K562 (cell line): Measurements from ENCODE around the gene EMID1. TPM values are rescaled to one million over a fixed set of nuclear protein-coding genes. Genes with fewer than 3 reads are reported as not detected.

Experiments
- ATAC-seq: fragments of 200-7000 bp; cut with Tn5 transposase; 3 replicates; pipeline ENCODE4 v1.9.1; 2020; ENCODE audit warnings: moderate library complexity
- BruUV-seq: library from RNA; stranded (reverse); fragments of 400-500 nt; replicated peaks from 2 replicates; lab custom pipeline; 2021; lab: Mats Ljungman, UMichigan
- CTCF ChIA-PET: fragments of 300-600 bp; formaldehyde crosslinking; extraction: SDS; loops from one replicate; lab custom pipeline; 2021; ENCODE audit warnings: low intra/inter-chr PET ratio; lab: Yijun Ruan, JAX
- POLR2A ChIA-PET: fragments of 300-600, 350-650 bp; sonication (Branson Sonifier 250); formaldehyde crosslinking; extraction: SDS; loops from one replicate; lab custom pipeline; 2021; ENCODE audit warnings: antibody characterized with exemption, inconsistent platforms; lab: Yijun Ruan, JAX
- DNase-seq, 4 experiments: peaks; one replicate each; pipeline versions ENCODE4 v3.0.0 to v3.0.0-alpha.2; 2011 to 2018; ENCODE audit warnings: low spot score in 3 of 4, mixed read lengths in 3 of 4; ENCODE audit errors: extremely low read depth in 1 of 4
- FAIRE-seq: peaks from 2 replicates; lab custom pipeline; 2011; peaks lifted over from hg19 to GRCh38; lab: Jason Lieb, UNC
- H2AFZ ChIP-seq: 2 replicates; pipeline ENCODE4 v1.6.0; 2011; ENCODE audit warnings: low read depth, low read length, control low read depth, inconsistent platforms
- H3K27ac ChIP-seq: fragments of 200-600 bp; 3 replicates; pipeline ENCODE4 v1.8.0; 2011; ENCODE audit warnings: low read depth, mild to moderate bottlenecking, control low read depth, inconsistent platforms, low read length, moderate library complexity, mixed read lengths; ENCODE audit errors: extremely low read depth
- H3K27me3 ChIP-seq, 2 experiments: fragments of 300-600 bp in 1 of 2; 2 replicates in 1 of 2; 3 replicates in 1 of 2; pipeline versions ENCODE4 v1.6.0 to v1.8.0; 2011; ENCODE audit warnings: inconsistent platforms in 2 of 2, low read length in 2 of 2, mild to moderate bottlenecking in 1 of 2, mixed read lengths in 1 of 2, moderate library complexity in 1 of 2; ENCODE audit not compliant: control insufficient read depth in 2 of 2, insufficient read depth in 2 of 2
- H3K36me3 ChIP-seq: fragments of 300-600 bp; 3 replicates; pipeline ENCODE4 v1.8.0; 2011; ENCODE audit warnings: mild to moderate bottlenecking, low read length, inconsistent platforms; ENCODE audit not compliant: control insufficient read depth, insufficient read depth
- H3K4me1 ChIP-seq, 2 experiments: fragments of 200-600 bp in 1 of 2; replicated peaks in 1 of 2; 2 replicates in 1 of 2; 3 replicates in 1 of 2; pipeline versions ENCODE4 v1.5.1 to v1.8.0; 2011; ENCODE audit warnings: inconsistent platforms in 2 of 2, low read length in 2 of 2, mild to moderate bottlenecking in 1 of 2, mixed read lengths in 1 of 2, moderate library complexity in 1 of 2; ENCODE audit not compliant: control insufficient read depth in 2 of 2, insufficient read depth in 2 of 2
- H3K4me2 ChIP-seq: 2 replicates; pipeline ENCODE4 v1.6.1; 2011; ENCODE audit warnings: low read length, control low read depth, inconsistent platforms, mixed read lengths; ENCODE audit not compliant: insufficient read depth
- H3K4me3 ChIP-seq: fragments of 200-600 bp; sonication (generic), shearing (Covaris generic); 2 replicates; pipeline ENCODE4 v1.5.1; 2016; ENCODE audit warnings: control low read depth, inconsistent platforms
- H3K79me2 ChIP-seq: fragments of 200-600 bp; 3 replicates; pipeline ENCODE4 v1.8.0; 2011; ENCODE audit warnings: low read length, inconsistent platforms; ENCODE audit not compliant: control insufficient read depth, insufficient read depth
- H3K9ac ChIP-seq, 2 experiments: 2 replicates each; pipeline versions ENCODE4 v1.6.0 to v1.6.1; 2011; ENCODE audit warnings: low read depth in 2 of 2, low read length in 2 of 2, control low read depth in 1 of 2, inconsistent platforms in 1 of 2, mild to moderate bottlenecking in 1 of 2, mixed read lengths in 1 of 2; ENCODE audit not compliant: insufficient read depth in 1 of 2
- H3K9me1 ChIP-seq: one replicate; pipeline ENCODE4 v1.6.0; 2011; ENCODE audit warnings: inconsistent platforms, mild to moderate bottlenecking, low read length, moderate library complexity; ENCODE audit not compliant: control insufficient read depth, insufficient read depth
- H3K9me3 ChIP-seq: replicated peaks from 2 replicates; pipeline ENCODE4 v1.5.1; 2011; ENCODE audit warnings: low read depth, low read length, inconsistent platforms; ENCODE audit not compliant: control insufficient read depth, insufficient read depth
- H4K20me1 ChIP-seq: replicated peaks from 2 replicates; pipeline ENCODE4 v1.6.1; 2011; ENCODE audit warnings: low read length, inconsistent platforms, mixed read lengths; ENCODE audit not compliant: control insufficient read depth, insufficient read depth
- ELK3 ChIP-seq: fragments of 450-650 bp; formaldehyde crosslinking; IDR thresholded peaks from 2 replicates; pipeline ENCODE4 v1.4.0; 2020; ENCODE audit warnings: mild to moderate bottlenecking
- EP400 ChIP-seq: fragments of 450-650 bp; IDR thresholded peaks from 2 replicates; pipeline ENCODE4 v1.6.1; 2017; ENCODE audit warnings: antibody characterized with exemption, mild to moderate bottlenecking, moderate library complexity
- GTF2E2 ChIP-seq: fragments of 200-800 bp; sonication (Bioruptor generic); IDR thresholded peaks from 2 replicates; pipeline ENCODE4 v1.6.1; 2016; ENCODE audit warnings: missing genetic modification characterization, missing compliant biosample characterization
- KAT7 ChIP-seq: sonication (generic); formaldehyde crosslinking; IDR thresholded peaks from 2 replicates; pipeline ENCODE4 v1.8.0; 2022; ENCODE audit warnings: missing genetic modification reagents, mild to moderate bottlenecking, borderline replicate concordance
- TFAP4 ChIP-seq: sonication (generic); formaldehyde crosslinking; IDR thresholded peaks from 2 replicates; pipeline ENCODE4 v1.8.0; 2022; ENCODE audit warnings: missing genetic modification reagents, mild to moderate bottlenecking, moderate library complexity, borderline replicate concordance
- YY1 ChIP-seq, 3 experiments: IDR thresholded peaks; 2 replicates each; pipeline ENCODE4 v1.6.1; 2011; ENCODE audit warnings: low read length in 2 of 3, mild to moderate bottlenecking in 2 of 3, moderate library complexity in 2 of 3, borderline replicate concordance in 1 of 3, control low read depth in 1 of 3, low read depth in 1 of 3; ENCODE audit not compliant: insufficient read depth in 3 of 3, insufficient replicate concordance in 2 of 3, control insufficient read depth in 1 of 3, insufficient read length in 1 of 3; ENCODE audit errors: extremely low read depth in 1 of 3
- ZFX ChIP-seq: sonication (generic); formaldehyde crosslinking; IDR thresholded peaks from 2 replicates; pipeline ENCODE4 v1.8.0; 2022; ENCODE audit warnings: mild to moderate bottlenecking, missing genetic modification reagents, moderate library complexity
- ZNF766 ChIP-seq: fragments of 200-800 bp; sonication (Bioruptor generic); conservative IDR thresholded peaks from 2 replicates; pipeline ENCODE4 v1.6.1; 2016; ENCODE audit warnings: missing genetic modification characterization, missing compliant biosample characterization
- WGBS: fragments of 100-300 bp; shearing (Covaris generic); methylation state at CpG from one replicate; pipeline ENCODE4 v1.1.6; 2016; ENCODE audit warnings: low coverage, mixed read lengths; ENCODE audit not compliant: insufficient coverage; ENCODE audit errors: missing lambda C conversion rate; 5-methylcytosine and 5-hydroxymethylcytosine counted together
- in situ Hi-C: fragments of 300-500 bp; cut with MboI; formaldehyde crosslinking; loops from 4 replicates; pipeline ENCODE4 v1.15.0; 2018; ENCODE audit warnings: inconsistent platforms, mixed read lengths
- intact Hi-C: fragments of 100-400 bp; cut with micrococcal nuclease; formaldehyde crosslinking; loops from 2 replicates; pipeline ENCODE4 v1.14.2; 2022
- polyA plus RNA-seq, 8 experiments: library from polyadenylated mRNA; depleted of rRNA in 4 of 8; stranded (reverse) in 5 of 8; unstranded in 3 of 8; fragments of >200 nt; fragmentation: Nextera tagmentation in 2 of 8; fragmentation: Illumina TruSeq in 1 of 8; extraction: Ambion mirVana in 2 of 8; extraction: Trizol in 1 of 8; gene quantifications; 2 replicates each; pipeline versions ENCODE4 v1.2.1 to v1.2.3, GENCODE V29; 2011 to 2014; ENCODE audit warnings: inconsistent platforms in 1 of 8, missing spikeins in 1 of 8
- total RNA-seq, 7 experiments: library from RNA; depleted of rRNA in 6 of 7; stranded (reverse); fragments of >200 nt in 6 of 7; fragmentation: Illumina TruSeq in 2 of 7; extraction: Trizol in 2 of 7; gene quantifications; 2 replicates each; pipeline versions ENCODE4 v1.2.1 to v1.2.3, GENCODE V29; 2011 to 2021; ENCODE audit warnings: low replicate concordance in 1 of 7
- TF ChIP-seq, protein P1 (sequence below): sonication (generic); formaldehyde crosslinking; IDR thresholded peaks from 2 replicates; pipeline ENCODE4 v1.8.1; 2023; ENCODE audit warnings: mild to moderate bottlenecking, missing genetic modification reagents
- TF ChIP-seq, protein P2 (sequence below), 2 experiments: IDR thresholded peaks; 2 replicates each; pipeline ENCODE4 v1.6.1; 2012; ENCODE audit warnings: improper control_type of control experiment in 2 of 2, low read depth in 2 of 2, low read length in 2 of 2, borderline replicate concordance in 1 of 2

The EMID1 gene
- total and polyA plus RNA-seq, 9 of the 15 experiments (the other 6 are each of a cell fraction or from before 2014, with no cell fraction given): 0.15 to 7.2 (median 2.7) TPM

GRCh38 chr22:29202212-29203192, 3.2 kb upstream of the EMID1 start:
- intact Hi-C loops (no loop called here), in situ Hi-C loops (no loop called here)
- Histone ChIP-seq H3K27ac (peak overlapping the region; percentile 79), H3K79me2 (peaks cover 16% of the 10 kb centered on the region; the same call in 2 of the 3 replicates), H3K27me3 (no peaks in the 10 kb centered on the region), H3K4me3 (no peak overlapping the region), H3K4me1 (peaks cover 45 to 50% of the 10 kb centered on the region in 2 experiments), H3K36me3 (no peaks in the 10 kb centered on the region), H3K4me2 (peak overlapping the region; percentile 67), H2AFZ (peak overlapping the region; percentile 87), H3K9me3 (no peaks in the 10 kb centered on the region), H3K9me1 (no peaks in the 10 kb centered on the region), H3K9ac (peak overlapping the region; percentile 61 to 74), H4K20me1 (no peaks in the 10 kb centered on the region)
- CTCF ChIA-PET: interaction anchor here (0.8 kb wide), 1 partner anchor 43 kb away, joined by 3 read pairs; no protein-coding TSS in a partner anchor
- FAIRE-seq: peak; percentile 86
- POLR2A ChIA-PET: interaction anchor here (0.6 to 1.3 kb wide), 5 partner anchors 48 to 402 kb away, joined by 3 to 4 read pairs (median 3); partner anchors contain the start of gene XBP1
- peak; percentile 35 to 79 (median 50) for DNase-seq
- BruUV-seq: no TSS peak
- peak; percentile 73 for ATAC-seq
- 5% methylated on average over 18 of the region's 24 CpGs for WGBS
- TF ChIP-seq KAT7 (CRISPR knock-in tag) (0 out of 2 replicates have a peak, but pooled peaks have one; percentile 66), YY1 (IDR thresholded peaks at IDR 0.05; ENCODE audit: borderline replicate concordance in 1 of 3, control insufficient read depth in 1 of 3, extremely low read depth in 1 of 3, insufficient read depth in 3 of 3, insufficient read length in 1 of 3, insufficient replicate concordance in 2 of 3, low read depth in 1 of 3, low read length in 2 of 3) (no peak), ZNF766 (peak; percentile 28; the same call in 1 of the 2 replicates), TFAP4 (CRISPR knock-in tag) (peak; percentile 45; the same call in 1 of the 2 replicates), EP400 (0 out of 2 replicates have a peak, but pooled peaks have one; percentile 29), GTF2E2 (tag) (0 out of 2 replicates have a peak, but pooled peaks have one; percentile 1), ELK3 (no peak), ZFX (CRISPR knock-in tag) (peak; percentile 34; the same call in 1 of the 2 replicates)
- TF ChIP-seq, protein P1, sequence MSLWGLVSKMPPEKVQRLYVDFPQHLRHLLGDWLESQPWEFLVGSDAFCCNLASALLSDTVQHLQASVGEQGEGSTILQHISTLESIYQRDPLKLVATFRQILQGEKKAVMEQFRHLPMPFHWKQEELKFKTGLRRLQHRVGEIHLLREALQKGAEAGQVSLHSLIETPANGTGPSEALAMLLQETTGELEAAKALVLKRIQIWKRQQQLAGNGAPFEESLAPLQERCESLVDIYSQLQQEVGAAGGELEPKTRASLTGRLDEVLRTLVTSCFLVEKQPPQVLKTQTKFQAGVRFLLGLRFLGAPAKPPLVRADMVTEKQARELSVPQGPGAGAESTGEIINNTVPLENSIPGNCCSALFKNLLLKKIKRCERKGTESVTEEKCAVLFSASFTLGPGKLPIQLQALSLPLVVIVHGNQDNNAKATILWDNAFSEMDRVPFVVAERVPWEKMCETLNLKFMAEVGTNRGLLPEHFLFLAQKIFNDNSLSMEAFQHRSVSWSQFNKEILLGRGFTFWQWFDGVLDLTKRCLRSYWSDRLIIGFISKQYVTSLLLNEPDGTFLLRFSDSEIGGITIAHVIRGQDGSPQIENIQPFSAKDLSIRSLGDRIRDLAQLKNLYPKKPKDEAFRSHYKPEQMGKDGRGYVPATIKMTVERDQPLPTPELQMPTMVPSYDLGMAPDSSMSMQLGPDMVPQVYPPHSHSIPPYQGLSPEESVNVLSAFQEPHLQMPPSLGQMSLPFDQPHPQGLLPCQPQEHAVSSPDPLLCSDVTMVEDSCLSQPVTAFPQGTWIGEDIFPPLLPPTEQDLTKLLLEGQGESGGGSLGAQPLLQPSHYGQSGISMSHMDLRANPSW (CRISPR knock-in tag): no peak
- TF ChIP-seq, protein P2, sequence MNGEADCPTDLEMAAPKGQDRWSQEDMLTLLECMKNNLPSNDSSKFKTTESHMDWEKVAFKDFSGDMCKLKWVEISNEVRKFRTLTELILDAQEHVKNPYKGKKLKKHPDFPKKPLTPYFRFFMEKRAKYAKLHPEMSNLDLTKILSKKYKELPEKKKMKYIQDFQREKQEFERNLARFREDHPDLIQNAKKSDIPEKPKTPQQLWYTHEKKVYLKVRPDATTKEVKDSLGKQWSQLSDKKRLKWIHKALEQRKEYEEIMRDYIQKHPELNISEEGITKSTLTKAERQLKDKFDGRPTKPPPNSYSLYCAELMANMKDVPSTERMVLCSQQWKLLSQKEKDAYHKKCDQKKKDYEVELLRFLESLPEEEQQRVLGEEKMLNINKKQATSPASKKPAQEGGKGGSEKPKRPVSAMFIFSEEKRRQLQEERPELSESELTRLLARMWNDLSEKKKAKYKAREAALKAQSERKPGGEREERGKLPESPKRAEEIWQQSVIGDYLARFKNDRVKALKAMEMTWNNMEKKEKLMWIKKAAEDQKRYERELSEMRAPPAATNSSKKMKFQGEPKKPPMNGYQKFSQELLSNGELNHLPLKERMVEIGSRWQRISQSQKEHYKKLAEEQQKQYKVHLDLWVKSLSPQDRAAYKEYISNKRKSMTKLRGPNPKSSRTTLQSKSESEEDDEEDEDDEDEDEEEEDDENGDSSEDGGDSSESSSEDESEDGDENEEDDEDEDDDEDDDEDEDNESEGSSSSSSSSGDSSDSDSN (IDR thresholded peaks at IDR 0.05; ENCODE audit: borderline replicate concordance in 1 of 2, low read depth in 2 of 2, low read length in 2 of 2): 0 out of 4 replicates have a peak, but pooled peaks of 1 of the 2 experiments have one; percentile 38
